GM21529 (cell line): Measurements from ENCODE around the gene TERT.

ENCODE experiments used
- ATAC-seq: cut with Tn5 transposase; IDR thresholded peaks from one replicate; pipeline ENCODE4 v1.9.1; 2021; ENCODE audit not compliant: unreplicated experiment

TERT gene

GRCh38 chr5:1319436-1320256 lies 24.8 kb upstream of the TERT start:
- ATAC-seq, result no peak

GRCh38 chr5:1318659-1319251 lies 23.9 kb upstream of the TERT start:
- ATAC-seq, result no peak

GRCh38 chr5:1317921-1318565 lies 23.2 kb upstream of the TERT start:
- no peak for ATAC-seq

GRCh38 chr5:1316588-1317340 lies 21.9 kb upstream of the TERT start:
- ATAC-seq, result no peak

GRCh38 chr5:1315709-1316587 lies 21.1 kb upstream of the TERT start:
- peak; percentile 56 for ATAC-seq

GRCh38 chr5:1315018-1315708 lies 20.3 kb upstream of the TERT start:
- ATAC-seq, result peak; percentile 0

- no peak for ATAC-seq
Observed at GRCh38 chr5:1314564-1314982, 19.7 kb upstream of the TERT start.

GRCh38 chr5:1312993-1313833 lies 18.3 kb upstream of the TERT start:
- ATAC-seq, result peak; percentile 70

GRCh38 chr5:1312206-1312605 lies 17.3 kb upstream of the TERT start:
- no peak for ATAC-seq

GRCh38 chr5:1311439-1312055 lies 16.7 kb upstream of the TERT start:
- ATAC-seq, result no peak

- ATAC-seq, result no peak
Observed at GRCh38 chr5:1310118-1310517, 15.2 kb upstream of the TERT start.

- no peak for ATAC-seq
Observed at GRCh38 chr5:1304033-1304432, 9.2 kb upstream of the TERT start.

GRCh38 chr5:1302258-1302657 lies 7.4 kb upstream of the TERT start:
- no peak for ATAC-seq

GRCh38 chr5:1300581-1301083 lies 5.8 kb upstream of the TERT start:
- no peak for ATAC-seq

GRCh38 chr5:1299961-1300360 lies 5.1 kb upstream of the TERT start:
- ATAC-seq, result no peak

- no peak for ATAC-seq
Observed at GRCh38 chr5:1299511-1299850, 4.6 kb upstream of the TERT start.

GRCh38 chr5:1298723-1299510 lies 4.0 kb upstream of the TERT start:
- ATAC-seq, result no peak
